Osteocyte (in vitro differentiated cells): ENCODE results near the gene MKLN1. TPM values are rescaled to one million over a fixed set of nuclear protein-coding genes. Genes with fewer than 3 reads are reported as not detected.
A peak's percentile ranks its signal among the peaks of the same experiment; 100 is the strongest.

Experiments used
- DNase-seq: peaks from one replicate; pipeline ENCODE4 v3.0.0; 2021; ENCODE audit warnings: mixed read lengths; ENCODE audit not compliant: unreplicated experiment; ENCODE audit errors: extremely low spot score
- H3K27ac Mint-ChIP-seq: one replicate; pipeline ENCODE4 v1.8.0; 2021; ENCODE audit warnings: mild to moderate bottlenecking, mixed read lengths; ENCODE audit not compliant: unreplicated experiment
- H3K27me3 Mint-ChIP-seq: one replicate; pipeline ENCODE4 v1.8.0; 2021; ENCODE audit warnings: mixed read lengths; ENCODE audit not compliant: unreplicated experiment
- H3K36me3 Mint-ChIP-seq: one replicate; pipeline ENCODE4 v1.8.0; 2021; ENCODE audit warnings: mixed read lengths; ENCODE audit not compliant: unreplicated experiment
- H3K4me1 Mint-ChIP-seq: one replicate; pipeline ENCODE4 v1.8.0; 2021; ENCODE audit warnings: mixed read lengths; ENCODE audit not compliant: unreplicated experiment
- H3K4me3 Mint-ChIP-seq: one replicate; pipeline ENCODE4 v1.8.0; 2021; ENCODE audit warnings: mild to moderate bottlenecking, moderate library complexity, mixed read lengths; ENCODE audit not compliant: unreplicated experiment
- H3K9me3 Mint-ChIP-seq: one replicate; pipeline ENCODE4 v1.8.0; 2021; ENCODE audit warnings: mixed read lengths; ENCODE audit not compliant: unreplicated experiment
- total RNA-seq: library from RNA; stranded (reverse); gene quantifications from 2 replicates; pipeline ENCODE4 v1.2.1, GENCODE V29; 2021
- TF ChIP-seq, protein P1 (sequence below): fragments of 200-600 bp; sonication (generic); IDR thresholded peaks from 2 replicates; pipeline ENCODE4 v1.5.0; 2021; ENCODE audit warnings: antibody characterized with exemption, mild to moderate bottlenecking, moderate library complexity

Gene MKLN1
- total RNA-seq, 1 donor from 2014 or later = 41.4 TPM

DNA sequence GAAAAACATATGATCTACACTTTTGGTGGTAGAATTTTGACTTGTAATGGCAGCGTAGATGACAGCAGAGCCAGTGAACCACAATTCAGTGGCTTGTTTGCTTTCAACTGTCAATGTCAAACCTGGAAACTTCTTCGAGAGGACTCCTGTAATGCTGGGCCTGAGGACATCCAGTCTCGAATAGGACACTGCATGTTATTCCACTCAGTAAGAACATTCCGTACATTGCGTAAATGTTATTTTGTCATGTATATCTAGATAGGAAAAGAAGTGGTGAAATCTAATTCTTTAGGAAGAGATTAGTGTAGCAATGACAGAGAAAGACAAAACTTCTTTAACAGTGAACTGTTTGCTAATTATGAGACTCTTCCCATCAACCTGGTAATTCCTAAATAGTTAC is 115.8 kb downstream of the MKLN1 start:
- H3K36me3 Mint-ChIP-seq = peaks cover 62% of the 10 kb centered on the region
- DNase-seq = no peak
- no peak overlapping the region for H3K27ac Mint-ChIP-seq
- TF ChIP-seq, protein P1, sequence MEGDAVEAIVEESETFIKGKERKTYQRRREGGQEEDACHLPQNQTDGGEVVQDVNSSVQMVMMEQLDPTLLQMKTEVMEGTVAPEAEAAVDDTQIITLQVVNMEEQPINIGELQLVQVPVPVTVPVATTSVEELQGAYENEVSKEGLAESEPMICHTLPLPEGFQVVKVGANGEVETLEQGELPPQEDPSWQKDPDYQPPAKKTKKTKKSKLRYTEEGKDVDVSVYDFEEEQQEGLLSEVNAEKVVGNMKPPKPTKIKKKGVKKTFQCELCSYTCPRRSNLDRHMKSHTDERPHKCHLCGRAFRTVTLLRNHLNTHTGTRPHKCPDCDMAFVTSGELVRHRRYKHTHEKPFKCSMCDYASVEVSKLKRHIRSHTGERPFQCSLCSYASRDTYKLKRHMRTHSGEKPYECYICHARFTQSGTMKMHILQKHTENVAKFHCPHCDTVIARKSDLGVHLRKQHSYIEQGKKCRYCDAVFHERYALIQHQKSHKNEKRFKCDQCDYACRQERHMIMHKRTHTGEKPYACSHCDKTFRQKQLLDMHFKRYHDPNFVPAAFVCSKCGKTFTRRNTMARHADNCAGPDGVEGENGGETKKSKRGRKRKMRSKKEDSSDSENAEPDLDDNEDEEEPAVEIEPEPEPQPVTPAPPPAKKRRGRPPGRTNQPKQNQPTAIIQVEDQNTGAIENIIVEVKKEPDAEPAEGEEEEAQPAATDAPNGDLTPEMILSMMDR = no peak
- H3K27me3 Mint-ChIP-seq = no peaks in the 10 kb centered on the region
- H3K4me3 Mint-ChIP-seq = no peak overlapping the region
- H3K4me1 Mint-ChIP-seq = peaks cover 8% of the 10 kb centered on the region
- H3K9me3 Mint-ChIP-seq = peaks cover 13% of the 10 kb centered on the region

DNA sequence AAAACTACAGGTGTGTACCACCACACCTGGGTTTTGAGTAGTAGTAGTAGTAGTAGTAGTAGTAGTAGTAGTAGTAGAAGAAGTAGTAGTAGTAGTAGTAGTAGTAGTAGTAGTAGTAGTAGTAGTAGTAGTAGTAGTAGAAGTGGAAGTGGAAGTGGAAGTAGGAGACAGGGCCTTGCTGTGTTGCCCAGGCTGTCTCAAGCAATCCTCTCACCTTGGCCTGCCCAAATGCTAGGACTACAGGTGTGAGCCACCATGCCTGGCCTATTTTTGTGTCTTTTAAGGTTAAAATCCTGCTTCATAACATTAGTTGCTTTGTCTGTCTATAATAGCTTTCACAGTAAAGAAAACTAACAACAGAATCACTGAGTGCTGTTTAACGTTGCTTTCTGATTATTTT is 117.0 kb downstream of the MKLN1 start:
- H3K27ac Mint-ChIP-seq = no peak overlapping the region
- peaks cover 59% of the 10 kb centered on the region for H3K36me3 Mint-ChIP-seq
- no peak for DNase-seq
- no peak overlapping the region for H3K4me3 Mint-ChIP-seq
- TF ChIP-seq, protein P1 = no peak
- H3K4me1 Mint-ChIP-seq = peaks cover 8% of the 10 kb centered on the region
- H3K27me3 Mint-ChIP-seq = no peaks in the 10 kb centered on the region
- H3K9me3 Mint-ChIP-seq = peaks cover 13% of the 10 kb centered on the region

DNA sequence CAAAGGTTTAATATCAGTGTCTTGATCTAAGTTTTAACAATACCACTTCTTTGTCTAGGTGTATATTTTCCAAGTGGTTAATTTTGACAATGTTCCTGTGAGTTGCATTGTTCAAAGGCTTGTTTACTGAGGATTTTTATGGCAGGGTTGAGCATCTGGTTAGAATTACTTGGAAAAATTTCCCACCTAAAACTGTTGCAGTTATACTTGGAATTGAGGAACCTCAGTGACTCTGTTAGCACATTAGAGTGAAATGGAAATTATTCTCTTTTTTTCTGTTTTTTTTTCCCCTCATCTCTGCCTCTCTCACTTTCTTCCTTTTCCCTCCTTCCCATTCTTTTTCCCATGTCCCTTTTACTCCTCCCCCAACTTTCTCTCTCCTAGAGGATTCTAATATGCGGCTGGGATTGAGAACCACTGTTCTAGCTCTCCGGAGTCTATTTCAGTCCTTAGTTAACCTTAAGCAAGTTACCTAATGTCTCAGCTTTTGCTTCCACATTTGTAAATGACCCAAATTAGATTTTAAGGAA is 121.8 kb downstream of the MKLN1 start:
- TF ChIP-seq, protein P1 = no peak
- peaks cover 32% of the 10 kb centered on the region for H3K36me3 Mint-ChIP-seq
- H3K4me3 Mint-ChIP-seq = no peak overlapping the region
- H3K27me3 Mint-ChIP-seq = no peaks in the 10 kb centered on the region
- DNase-seq = no peak
- no peaks in the 10 kb centered on the region for H3K9me3 Mint-ChIP-seq
- no peaks in the 10 kb centered on the region for H3K4me1 Mint-ChIP-seq
- no peak overlapping the region for H3K27ac Mint-ChIP-seq

DNA sequence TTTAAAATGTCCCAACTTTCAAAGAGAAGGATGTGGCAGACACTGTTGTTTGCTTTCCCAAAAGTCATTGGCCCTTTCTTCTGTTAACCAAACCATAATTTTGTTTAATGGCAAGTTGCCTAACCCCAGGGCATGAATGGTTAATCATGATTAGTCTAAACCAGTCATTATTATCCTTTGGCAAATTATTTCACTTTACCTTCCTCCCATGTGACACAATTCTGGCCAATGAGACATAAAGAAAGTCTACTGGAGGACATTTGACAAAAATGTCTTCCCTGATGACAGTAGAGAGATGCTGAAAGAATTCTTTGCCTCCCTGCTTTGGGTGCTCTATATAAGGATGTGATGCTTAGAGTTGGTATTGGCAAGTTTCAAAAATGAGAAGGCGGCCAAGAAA is 126.8 kb downstream of the MKLN1 start:
- no peak overlapping the region for H3K4me3 Mint-ChIP-seq
- H3K36me3 Mint-ChIP-seq = peaks cover 40% of the 10 kb centered on the region
- TF ChIP-seq, protein P1 = no peak
- DNase-seq = no peak
- H3K27ac Mint-ChIP-seq = no peak overlapping the region
- H3K4me1 Mint-ChIP-seq = peaks cover 12% of the 10 kb centered on the region
- no peaks in the 10 kb centered on the region for H3K27me3 Mint-ChIP-seq
- no peaks in the 10 kb centered on the region for H3K9me3 Mint-ChIP-seq

DNA sequence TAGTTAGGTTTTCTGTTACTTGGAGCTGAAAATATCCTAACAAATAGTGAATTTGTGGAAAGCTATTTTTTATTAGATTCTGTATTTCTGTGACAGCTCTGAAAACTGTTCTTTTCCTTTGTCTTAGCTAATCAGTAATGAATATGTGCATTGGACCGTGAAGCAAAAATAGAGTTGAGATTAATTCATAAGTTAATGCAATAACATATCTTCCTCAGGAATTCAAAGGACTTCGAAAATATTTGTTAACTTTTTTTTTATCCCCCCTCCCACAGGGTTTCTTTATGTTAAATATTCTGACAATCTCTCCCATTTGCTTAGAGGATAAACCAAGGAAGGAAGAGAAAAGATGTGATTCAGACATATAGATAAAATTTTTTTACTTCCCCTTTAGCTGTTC is 127.3 kb downstream of the MKLN1 start:
- peaks cover 40% of the 10 kb centered on the region for H3K36me3 Mint-ChIP-seq
- peaks cover 15% of the 10 kb centered on the region for H3K4me1 Mint-ChIP-seq
- TF ChIP-seq, protein P1 = no peak
- peak overlapping the region; percentile 40 for H3K27ac Mint-ChIP-seq
- no peak overlapping the region for H3K4me3 Mint-ChIP-seq
- DNase-seq = no peak
- H3K9me3 Mint-ChIP-seq = no peaks in the 10 kb centered on the region
- H3K27me3 Mint-ChIP-seq = no peaks in the 10 kb centered on the region
